BJ (cell line): ENCODE data around the gene CCDC91. TPM values are rescaled to one million over a fixed set of nuclear protein-coding genes. Genes with fewer than 3 reads are reported as not detected.

Experiments used
- CTCF ChIA-PET: fragments of 350-600 bp; formaldehyde crosslinking; extraction: SDS; loops from one replicate; lab custom pipeline; 2021; ENCODE audit warnings: antibody characterized with exemption, inconsistent platforms; lab: Yijun Ruan, JAX
- POLR2A ChIA-PET: fragments of 300-600 bp; sonication (Branson Sonifier 250); formaldehyde crosslinking; extraction: SDS; loops from one replicate; lab custom pipeline; 2021; ENCODE audit warnings: antibody characterized with exemption; lab: Charles Lee
- DNase-seq: peaks from one replicate; pipeline ENCODE4 v3.0.0-alpha.2; 2011; ENCODE audit warnings: low read depth
- H3K27me3 ChIP-seq: 2 replicates; pipeline ENCODE4 v1.6.0; 2011; ENCODE audit warnings: low read length; ENCODE audit not compliant: control insufficient read depth, insufficient read depth
- H3K36me3 ChIP-seq: 2 replicates; pipeline ENCODE4 v1.5.1; 2011; ENCODE audit warnings: low read length; ENCODE audit not compliant: control insufficient read depth, insufficient read depth
- H3K4me3 ChIP-seq: 2 replicates; pipeline ENCODE4 v1.5.1; 2011; ENCODE audit warnings: low read depth, mild to moderate bottlenecking, control low read depth, low read length
- polyA plus RNA-seq: library from polyadenylated mRNA; depleted of rRNA; stranded (reverse); fragments of >200 nt; gene quantifications from 2 replicates; pipeline ENCODE4 v1.2.3, GENCODE V29; 2011
- TF ChIP-seq, protein P1 (sequence below): IDR thresholded peaks from 2 replicates; pipeline ENCODE4 v1.5.1; 2011; ENCODE audit warnings: low read depth, mild to moderate bottlenecking, control low read depth, inconsistent platforms, low read length, moderate library complexity; ENCODE audit not compliant: insufficient read depth

The CCDC91 gene
- polyA plus RNA-seq, 1 experiment: 11.9 TPM

DNA sequence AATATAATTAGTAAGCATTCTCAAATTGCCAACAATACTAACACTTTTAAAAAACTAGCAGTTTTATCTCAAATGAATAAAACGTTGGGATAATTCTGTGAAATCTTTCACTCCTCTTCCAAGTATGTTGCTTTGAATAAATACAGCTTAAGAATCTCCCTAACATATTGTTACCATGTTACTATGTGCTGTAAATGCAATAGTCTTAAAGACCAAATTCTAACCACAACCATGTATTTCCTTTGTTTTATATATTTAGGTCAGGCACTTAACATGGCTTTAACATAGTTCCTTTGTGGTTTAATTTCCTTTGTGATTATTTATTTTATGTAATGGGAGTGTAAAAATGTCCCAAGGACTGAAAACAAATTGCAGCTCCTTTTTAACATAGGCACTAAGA lies 33.9 kb upstream of the CCDC91 start:
- ChIA-PET CTCF (interaction anchor here (2.3 kb wide), 1 partner anchor 9 kb away, joined by 6 read pairs; no protein-coding TSS in a partner anchor), POLR2A (no interaction called here)
- DNase-seq: no peak
- TF ChIP-seq, protein P1, sequence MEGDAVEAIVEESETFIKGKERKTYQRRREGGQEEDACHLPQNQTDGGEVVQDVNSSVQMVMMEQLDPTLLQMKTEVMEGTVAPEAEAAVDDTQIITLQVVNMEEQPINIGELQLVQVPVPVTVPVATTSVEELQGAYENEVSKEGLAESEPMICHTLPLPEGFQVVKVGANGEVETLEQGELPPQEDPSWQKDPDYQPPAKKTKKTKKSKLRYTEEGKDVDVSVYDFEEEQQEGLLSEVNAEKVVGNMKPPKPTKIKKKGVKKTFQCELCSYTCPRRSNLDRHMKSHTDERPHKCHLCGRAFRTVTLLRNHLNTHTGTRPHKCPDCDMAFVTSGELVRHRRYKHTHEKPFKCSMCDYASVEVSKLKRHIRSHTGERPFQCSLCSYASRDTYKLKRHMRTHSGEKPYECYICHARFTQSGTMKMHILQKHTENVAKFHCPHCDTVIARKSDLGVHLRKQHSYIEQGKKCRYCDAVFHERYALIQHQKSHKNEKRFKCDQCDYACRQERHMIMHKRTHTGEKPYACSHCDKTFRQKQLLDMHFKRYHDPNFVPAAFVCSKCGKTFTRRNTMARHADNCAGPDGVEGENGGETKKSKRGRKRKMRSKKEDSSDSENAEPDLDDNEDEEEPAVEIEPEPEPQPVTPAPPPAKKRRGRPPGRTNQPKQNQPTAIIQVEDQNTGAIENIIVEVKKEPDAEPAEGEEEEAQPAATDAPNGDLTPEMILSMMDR: no peak
- H3K27me3 ChIP-seq: no peaks in the 10 kb centered on the region
- no peak overlapping the region for H3K4me3 ChIP-seq
- no peaks in the 10 kb centered on the region for H3K36me3 ChIP-seq

DNA sequence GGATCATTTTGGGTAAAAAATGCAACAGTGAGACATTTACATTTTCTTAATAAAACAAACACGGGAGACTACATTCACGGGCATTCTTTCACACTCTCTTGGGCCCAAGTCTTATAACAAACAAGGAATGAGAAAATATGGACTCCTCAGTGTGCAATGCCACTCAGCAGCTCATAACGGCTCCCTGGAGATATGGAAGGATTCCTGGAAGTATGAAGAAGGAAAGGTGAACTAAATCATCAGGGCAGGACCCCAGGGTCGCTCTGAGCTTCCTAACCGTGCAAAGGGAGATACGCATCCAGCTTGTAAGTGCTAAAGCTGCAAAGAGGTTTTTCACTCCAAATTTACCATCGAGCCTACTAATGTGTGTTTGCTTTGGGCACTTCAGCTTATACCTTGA lies 33.5 kb upstream of the CCDC91 start:
- Histone ChIP-seq H3K27me3 (no peaks in the 10 kb centered on the region), H3K4me3 (no peak overlapping the region), H3K36me3 (no peaks in the 10 kb centered on the region)
- DNase-seq: no peak
- CTCF ChIA-PET: interaction anchor here (2.3 kb wide), 1 partner anchor 8 kb away, joined by 6 read pairs; no protein-coding TSS in a partner anchor
- POLR2A ChIA-PET: no interaction called here
- TF ChIP-seq, protein P1: no peak

DNA sequence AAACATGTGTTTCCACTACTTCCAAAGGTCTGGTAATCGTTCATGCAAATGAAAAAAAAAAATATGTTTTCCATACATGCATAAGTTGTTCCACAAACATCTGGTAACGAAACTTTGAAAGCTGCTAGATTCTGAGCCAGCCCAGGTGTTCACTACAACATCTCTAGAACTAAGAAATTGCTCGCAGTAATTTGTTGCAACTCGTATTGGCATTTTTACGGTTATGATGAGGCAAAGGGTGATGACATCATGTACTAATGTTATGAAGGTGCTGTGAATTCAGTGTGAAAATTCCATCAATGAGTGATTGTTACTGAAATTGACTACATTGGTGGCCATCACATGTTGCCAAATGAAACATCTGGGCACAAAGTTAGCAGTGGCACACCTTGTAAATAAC lies 31.9 kb upstream of the CCDC91 start:
- ChIA-PET POLR2A (no interaction called here), CTCF (no interaction called here)
- Histone ChIP-seq H3K27me3 (no peaks in the 10 kb centered on the region), H3K36me3 (no peaks in the 10 kb centered on the region), H3K4me3 (no peak overlapping the region)
- DNase-seq: no peak
- TF ChIP-seq, protein P1: no peak

DNA sequence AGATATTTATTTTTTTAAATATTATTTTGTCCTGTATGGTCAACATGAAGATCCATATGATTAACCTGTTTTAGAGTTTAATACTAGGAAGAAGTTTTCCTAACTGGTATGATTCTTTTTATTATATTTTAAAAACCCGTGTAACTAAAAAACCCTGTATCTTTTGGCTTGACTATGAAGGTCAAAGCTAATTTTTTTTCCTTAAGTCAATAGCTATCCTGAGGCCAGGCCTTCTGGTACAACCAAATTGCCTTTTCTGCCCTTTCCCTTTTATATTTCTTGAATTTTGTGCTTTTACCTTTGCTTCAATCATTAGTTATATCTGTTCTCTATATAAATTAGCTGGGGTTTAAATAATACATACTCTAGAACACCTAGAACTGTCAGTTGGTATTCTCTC lies 30.6 kb upstream of the CCDC91 start:
- H3K27me3 ChIP-seq: no peaks in the 10 kb centered on the region
- TF ChIP-seq, protein P1: no peak
- no peak overlapping the region for H3K4me3 ChIP-seq
- no peaks in the 10 kb centered on the region for H3K36me3 ChIP-seq
- POLR2A ChIA-PET: no interaction called here
- DNase-seq: no peak
- CTCF ChIA-PET: interaction anchor here (1.4 to 1.6 kb wide), 2 partner anchors 12 to 31 kb away, joined by 4 to 5 read pairs; no protein-coding TSS in a partner anchor

DNA sequence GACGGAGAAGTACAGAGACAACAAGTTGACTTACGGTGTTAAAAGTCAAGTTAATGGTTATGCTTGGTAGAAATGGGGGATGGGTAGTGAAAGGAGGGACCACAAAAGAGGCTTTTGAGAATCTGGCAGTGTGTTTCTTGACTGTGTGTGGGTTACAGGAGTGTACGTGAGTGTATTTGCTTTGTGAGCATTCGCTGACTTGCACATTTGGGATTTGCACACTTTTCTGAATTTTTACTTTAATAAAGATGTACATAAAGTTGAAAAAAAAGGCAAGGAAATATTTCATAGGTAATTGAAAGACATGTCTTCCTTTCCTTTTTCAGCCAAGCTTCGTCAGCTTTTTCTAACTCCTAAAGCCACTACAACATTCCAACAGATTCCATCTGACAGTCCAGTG lies 28.6 kb upstream of the CCDC91 start:
- POLR2A ChIA-PET: no interaction called here
- no peaks in the 10 kb centered on the region for H3K27me3 ChIP-seq
- no peak overlapping the region for H3K4me3 ChIP-seq
- TF ChIP-seq, protein P1: no peak
- no peaks in the 10 kb centered on the region for H3K36me3 ChIP-seq
- DNase-seq: no peak
- CTCF ChIA-PET: no interaction called here
